Mucosa of stomach (tissue), 1 donor: ENCODE measurements around the gene LCP1.
"Not testable (repeated sequence)": the region's sequence is repeated elsewhere in the genome, so short reads cannot be mapped to it uniquely, and the experiment has no call there.

Source experiments
- H3K27me3 ChIP-seq: one replicate; pipeline ENCODE4 v1.7.0; 2013; ENCODE audit warnings: mild to moderate bottlenecking, low read length; ENCODE audit not compliant: control insufficient read depth, insufficient read depth
- H3K36me3 ChIP-seq: one replicate; pipeline ENCODE4 v1.7.0; 2013; ENCODE audit warnings: low read length; ENCODE audit not compliant: control insufficient read depth, insufficient read depth
- H3K4me1 ChIP-seq: one replicate; pipeline ENCODE4 v1.7.0; 2013; ENCODE audit warnings: mild to moderate bottlenecking, low read length; ENCODE audit not compliant: control insufficient read depth, insufficient read depth
- H3K4me3 ChIP-seq: one replicate; pipeline ENCODE4 v1.7.0; 2013; ENCODE audit warnings: low read length
- H3K9ac ChIP-seq: one replicate; pipeline ENCODE4 v1.7.0; 2013; ENCODE audit warnings: mild to moderate bottlenecking, low read length, moderate library complexity
- H3K9me3 ChIP-seq: one replicate; pipeline ENCODE4 v1.7.0; 2013; ENCODE audit warnings: mild to moderate bottlenecking, low read length, moderate library complexity; ENCODE audit not compliant: control insufficient read depth
- donor health status: Pancreatic carcinoma.

Gene LCP1

GRCh38 chr13:46181840-46182490 is at the start of gene LCP1:
Gene LCP1 (minus strand): TSS chr13:46182177. CDS start chr13:46159662, 22,515 bp downstream.
- Histone ChIP-seq H3K9ac (no peak within 1 kb of the TSS), H3K4me3 (no peak within 1 kb of the TSS)

GRCh38 chr13:46229251-46229650 is 47.3 kb upstream of the LCP1 start:
- Histone ChIP-seq H3K36me3 (no peaks in the 10 kb centered on the region), H3K9ac (no peak overlapping the region), H3K9me3 (no peaks in the 10 kb centered on the region), H3K4me3 (no peak overlapping the region), H3K4me1 (no peaks in the 10 kb centered on the region), H3K27me3 (no peaks in the 10 kb centered on the region)

More at GRCh38 chr13:46181840-46182490, at the start of gene LCP1:
- no peaks in the 10 kb centered on the region for H3K27me3 ChIP-seq
- no peaks in the 10 kb centered on the region for H3K36me3 ChIP-seq
- no peaks in the 10 kb centered on the region for H3K9me3 ChIP-seq
- H3K4me1 ChIP-seq, result no peaks in the 10 kb centered on the region

GRCh38 chr13:46220234-46220633 is 38.3 kb upstream of the LCP1 start:
- not testable (repeated sequence) for H3K9ac ChIP-seq, H3K27me3 ChIP-seq, H3K9me3 ChIP-seq, H3K4me3 ChIP-seq, H3K36me3 ChIP-seq, H3K4me1 ChIP-seq

GRCh38 chr13:46214741-46215140 is 32.8 kb upstream of the LCP1 start:
- not testable (repeated sequence) for H3K4me3 ChIP-seq, H3K27me3 ChIP-seq, H3K4me1 ChIP-seq, H3K9ac ChIP-seq, H3K36me3 ChIP-seq, H3K9me3 ChIP-seq

GRCh38 chr13:46213242-46213641 is 31.3 kb upstream of the LCP1 start:
- Histone ChIP-seq H3K4me1 (peaks cover 7% of the 10 kb centered on the region), H3K9ac (no peak overlapping the region), H3K36me3 (no peaks in the 10 kb centered on the region), H3K9me3 (no peaks in the 10 kb centered on the region), H3K4me3 (no peak overlapping the region), H3K27me3 (no peaks in the 10 kb centered on the region)

- Histone ChIP-seq H3K4me3 (peak within 1 kb of the TSS; percentile 40), H3K27me3 (no peaks in the 10 kb centered on the region), H3K9ac (peak within 1 kb of the TSS; percentile 42), H3K4me1 (peaks cover 19% of the 10 kb centered on the region), H3K36me3 (no peaks in the 10 kb centered on the region), H3K9me3 (no peaks in the 10 kb centered on the region)
Observed at GRCh38 chr13:46211483-46212351, 29.7 kb upstream of the LCP1 start, which contains the start of gene LRRC63. Gene LRRC63 (plus strand): TSS chr13:46211928. CDS start chr13:46213035, 1,107 bp downstream.

GRCh38 chr13:46211116-46211482 is 29.1 kb upstream of the LCP1 start:
- no peaks in the 10 kb centered on the region for H3K27me3 ChIP-seq
- peak overlapping the region; percentile 40 for H3K4me3 ChIP-seq

GRCh38 chr13:46210362-46211083 is 28.5 kb upstream of the LCP1 start:
- Histone ChIP-seq H3K36me3 (no peaks in the 10 kb centered on the region), H3K9ac (peak overlapping the region; percentile 42), H3K4me3 (no peak overlapping the region), H3K27me3 (no peaks in the 10 kb centered on the region), H3K4me1 (peaks cover 29% of the 10 kb centered on the region), H3K9me3 (no peaks in the 10 kb centered on the region)

More at GRCh38 chr13:46211116-46211482, 29.1 kb upstream of the LCP1 start:
- H3K36me3 ChIP-seq, result no peaks in the 10 kb centered on the region
- H3K9ac ChIP-seq, result peak overlapping the region; percentile 42
- no peaks in the 10 kb centered on the region for H3K9me3 ChIP-seq
- H3K4me1 ChIP-seq, result peaks cover 24% of the 10 kb centered on the region

- Histone ChIP-seq H3K4me3 (no peak overlapping the region), H3K27me3 (no peaks in the 10 kb centered on the region), H3K4me1 (peaks cover 31% of the 10 kb centered on the region), H3K9me3 (no peaks in the 10 kb centered on the region), H3K36me3 (no peaks in the 10 kb centered on the region), H3K9ac (no peak overlapping the region)
Observed at GRCh38 chr13:46207828-46208227, 25.9 kb upstream of the LCP1 start.

GRCh38 chr13:46206143-46206542 is 24.2 kb upstream of the LCP1 start:
- Histone ChIP-seq H3K27me3 (no peaks in the 10 kb centered on the region), H3K4me1 (peaks cover 24% of the 10 kb centered on the region), H3K36me3 (no peaks in the 10 kb centered on the region), H3K4me3 (no peak overlapping the region), H3K9ac (no peak overlapping the region), H3K9me3 (no peaks in the 10 kb centered on the region)

GRCh38 chr13:46202966-46203365 is 21.0 kb upstream of the LCP1 start:
- H3K4me3 ChIP-seq, result no peak overlapping the region
- no peaks in the 10 kb centered on the region for H3K36me3 ChIP-seq
- H3K27me3 ChIP-seq, result no peaks in the 10 kb centered on the region
- no peak overlapping the region for H3K9ac ChIP-seq
- H3K9me3 ChIP-seq, result no peaks in the 10 kb centered on the region
- H3K4me1 ChIP-seq, result peaks cover 24% of the 10 kb centered on the region
